HCT116 (cell line): ENCODE data around the gene TKFC. TPM values are rescaled to one million over a fixed set of nuclear protein-coding genes. Genes with fewer than 3 reads are reported as not detected.

ENCODE experiments used
- ATAC-seq: fragments of 200-7000 bp; cut with Tn5 transposase; 2 replicates; pipeline ENCODE4 v1.9.1; 2020; ENCODE audit warnings: mild to moderate bottlenecking, moderate library complexity
- BruUV-seq: library from RNA; stranded (reverse); fragments of 400-500 nt; replicated peaks from 2 replicates; lab custom pipeline; 2021; lab: Mats Ljungman, UMichigan
- CTCF ChIA-PET: fragments of 300-600 bp; sonication (Branson Sonifier 250); formaldehyde crosslinking; loops from one replicate; lab custom pipeline; 2021; ENCODE audit warnings: antibody characterized with exemption; lab: Charles Lee
- POLR2A ChIA-PET: fragments of 300-600, 350-600 bp; sonication (Branson Sonifier 250); formaldehyde crosslinking; loops from one replicate; lab custom pipeline; 2021; ENCODE audit warnings: antibody characterized with exemption; lab: Charles Lee
- RAD21 ChIA-PET, 2 experiments: fragments of 300-600 bp; sonication (Branson Sonifier 250); formaldehyde crosslinking; loops; one replicate each; lab custom pipeline; 2023; ENCODE audit warnings: low total read pairs in 2 of 2; ENCODE audit not compliant: uncharacterized antibody in 2 of 2, unreplicated experiment in 2 of 2, low non-redundant PET in 1 of 2; lab: Charles Lee
- DNase-seq: peaks from one replicate; pipeline ENCODE4 v3.0.0-alpha.2; 2010; ENCODE audit warnings: low read depth, low spot score
- H2AFZ ChIP-seq: fragments of 200-600 bp; shearing (Covaris generic), sonication (generic); 2 replicates; pipeline ENCODE4 v1.6.1; 2017; ENCODE audit warnings: low read depth, mixed run types, mixed read lengths, antibody characterized with exemption, low read length; ENCODE audit not compliant: poor library complexity, severe bottlenecking
- H3K27ac ChIP-seq: 2 replicates; pipeline ENCODE4 v1.5.1; 2012; ENCODE audit warnings: low read depth, low read length
- H3K27me3 ChIP-seq: fragments of 200-600 bp; sonication (generic); 2 replicates; pipeline ENCODE4 v1.6.1; 2016; ENCODE audit warnings: mixed run types, low read length, mixed read lengths; ENCODE audit not compliant: insufficient read depth
- H3K36me3 ChIP-seq, 2 experiments: fragments of 200-500 bp in 1 of 2; fragments of 200-600 bp in 1 of 2; sonication (Bioruptor generic) in 1 of 2; sonication (generic) in 1 of 2; 2 replicates each; pipeline versions ENCODE4 v1.5.1 to v1.6.1; 2014 to 2016; ENCODE audit warnings: low read length in 2 of 2, inconsistent platforms in 1 of 2, mixed read lengths in 1 of 2, mixed run types in 1 of 2; ENCODE audit not compliant: insufficient read depth in 2 of 2, control insufficient read depth in 1 of 2
- H3K4me1 ChIP-seq, 2 experiments: fragments of 200-600 bp in 1 of 2; sonication (generic) in 1 of 2; 2 replicates each; pipeline versions ENCODE4 v1.5.1 to v1.6.1; 2012 to 2017; ENCODE audit warnings: low read length in 2 of 2, inconsistent platforms in 1 of 2, mild to moderate bottlenecking in 1 of 2, mixed read lengths in 1 of 2, mixed run types in 1 of 2, moderate library complexity in 1 of 2; ENCODE audit not compliant: insufficient read depth in 2 of 2, control insufficient read depth in 1 of 2
- H3K4me2 ChIP-seq: fragments of 200-600 bp; sonication (generic); 2 replicates; pipeline ENCODE4 v1.6.1; 2017; ENCODE audit warnings: mixed run types, low read length, mixed read lengths
- H3K4me3 ChIP-seq, 2 experiments: fragments of 200-600 bp in 1 of 2; sonication (generic) in 1 of 2; replicated peaks in 1 of 2; 2 replicates each; pipeline ENCODE4 v1.5.1; 2011 to 2016; ENCODE audit warnings: low read length in 2 of 2, control low read depth in 1 of 2, low read depth in 1 of 2, mild to moderate bottlenecking in 1 of 2, mixed read lengths in 1 of 2, mixed run types in 1 of 2
- H3K79me2 ChIP-seq: fragments of 200-600 bp; sonication (generic); 2 replicates; pipeline ENCODE4 v1.6.1; 2017; ENCODE audit warnings: mild to moderate bottlenecking, mixed run types, low read length, moderate library complexity, mixed read lengths; ENCODE audit not compliant: insufficient read depth
- H3K9ac ChIP-seq: fragments of 200-600 bp; sonication (generic); 2 replicates; pipeline ENCODE4 v1.6.1; 2016; ENCODE audit warnings: low read length, mixed read lengths
- H3K9me2 ChIP-seq: fragments of 200-600 bp; sonication (generic), shearing (Covaris generic); 2 replicates; pipeline ENCODE4 v1.6.1; 2017; ENCODE audit warnings: mixed run types, mild to moderate bottlenecking, moderate library complexity; ENCODE audit not compliant: insufficient read depth
- H3K9me3 ChIP-seq, 2 experiments: fragments of 200-500 bp in 1 of 2; fragments of 200-600 bp in 1 of 2; sonication (Bioruptor generic) in 1 of 2; sonication (generic) in 1 of 2; 2 replicates each; pipeline ENCODE4 v1.6.1; 2014 to 2017; ENCODE audit warnings: low read length in 2 of 2, mixed read lengths in 2 of 2, inconsistent platforms in 1 of 2, low read depth in 1 of 2, mild to moderate bottlenecking in 1 of 2, mixed run types in 1 of 2, moderate library complexity in 1 of 2; ENCODE audit not compliant: control insufficient read depth in 1 of 2, insufficient read depth in 1 of 2
- H4K20me1 ChIP-seq: fragments of 200-600 bp; sonication (generic), shearing (Covaris generic); 2 replicates; pipeline ENCODE4 v1.6.1; 2017; ENCODE audit warnings: mixed run types, mild to moderate bottlenecking, moderate library complexity; ENCODE audit not compliant: insufficient read depth
- CEBPB ChIP-seq: IDR thresholded peaks from 2 replicates; pipeline ENCODE4 v1.6.1; 2012; ENCODE audit warnings: low read depth
- EGR1 ChIP-seq: IDR thresholded peaks from 2 replicates; pipeline ENCODE4 v1.6.1; 2012; ENCODE audit warnings: low read depth
- ELF1 ChIP-seq: IDR thresholded peaks from 2 replicates; pipeline ENCODE4 v1.6.1; 2012; ENCODE audit warnings: low read depth, borderline replicate concordance
- EZH2 ChIP-seq: fragments of 200-600 bp; sonication (generic); IDR thresholded peaks from 2 replicates; pipeline ENCODE4 v1.6.1; 2017; ENCODE audit warnings: antibody characterized with exemption, mixed run types
- EZH2phosphoT487 ChIP-seq: fragments of 200-600 bp; IDR thresholded peaks from 2 replicates; pipeline ENCODE4 v1.6.1; 2018; ENCODE audit warnings: antibody characterized with exemption, borderline replicate concordance
- FOSL1 ChIP-seq: IDR thresholded peaks from 2 replicates; pipeline ENCODE4 v1.6.1; 2012; ENCODE audit warnings: low read depth
- JUND ChIP-seq: IDR thresholded peaks from 2 replicates; pipeline ENCODE4 v1.6.1; 2012
- POLR2A ChIP-seq: IDR thresholded peaks from 2 replicates; pipeline ENCODE4 v1.7.0; 2011; ENCODE audit warnings: borderline replicate concordance; ENCODE audit not compliant: insufficient read depth, insufficient read length; ENCODE audit errors: extremely low read depth
- POLR2AphosphoS5 ChIP-seq: IDR thresholded peaks from 2 replicates; pipeline ENCODE4 v1.6.1; 2011; ENCODE audit warnings: mild to moderate bottlenecking, low read depth, low read length, moderate library complexity
- RAD21 ChIP-seq: IDR thresholded peaks from 2 replicates; pipeline ENCODE4 v1.6.1; 2012; ENCODE audit warnings: low read depth, mild to moderate bottlenecking
- SP1 ChIP-seq: IDR thresholded peaks from 2 replicates; pipeline ENCODE4 v1.6.1; 2012; ENCODE audit warnings: low read depth
- SRF ChIP-seq: IDR thresholded peaks from 2 replicates; pipeline ENCODE4 v1.6.1; 2012; ENCODE audit warnings: low read depth
- TCF7L2 ChIP-seq: IDR thresholded peaks from 2 replicates; pipeline ENCODE4 v1.7.0; 2011; ENCODE audit warnings: borderline replicate concordance, inconsistent platforms; ENCODE audit not compliant: insufficient read depth, insufficient read length; ENCODE audit errors: extremely low read depth
- YY1 ChIP-seq: IDR thresholded peaks from 2 replicates; pipeline ENCODE4 v1.6.1; 2011; ENCODE audit warnings: low read length, low read depth, moderate library complexity, mild to moderate bottlenecking; ENCODE audit not compliant: insufficient replicate concordance; ENCODE audit errors: extremely low read depth
- ZNF274 ChIP-seq: fragments of 200-500 bp; sonication (Bioruptor generic); IDR thresholded peaks from 2 replicates; pipeline ENCODE4 v1.6.1; 2014; ENCODE audit warnings: mild to moderate bottlenecking, low read depth, low read length, inconsistent platforms
- intact Hi-C: fragments of 100-400 bp; cut with micrococcal nuclease; formaldehyde crosslinking; loops from 2 replicates; pipeline ENCODE4 v1.10.0; 2022
- total RNA-seq: library from RNA; stranded (reverse); gene quantifications from one replicate; pipeline ENCODE4 v1.2.1, GENCODE V29; 2021; ENCODE audit not compliant: unreplicated experiment
- TF ChIP-seq, protein P1 (sequence below), 3 experiments: fragments of 200-600 bp in 1 of 3; sonication (generic) in 1 of 3; IDR thresholded peaks in 2 of 3; conservative IDR thresholded peaks in 1 of 3; 2 replicates each; pipeline ENCODE4 v1.5.1; 2012 to 2017; ENCODE audit warnings: low read depth in 2 of 3, low read length in 2 of 3, antibody characterized with exemption in 1 of 3, borderline replicate concordance in 1 of 3, control low read depth in 1 of 3, mild to moderate bottlenecking in 1 of 3, mixed read lengths in 1 of 3, mixed run types in 1 of 3, moderate library complexity in 1 of 3; ENCODE audit not compliant: insufficient read depth in 1 of 3
- TF ChIP-seq, protein P2 (sequence below): IDR thresholded peaks from 2 replicates; pipeline ENCODE4 v1.6.1; 2012
- TF ChIP-seq, protein P3 (sequence below): IDR thresholded peaks from 2 replicates; pipeline ENCODE4 v1.6.1; 2012; ENCODE audit warnings: low read depth
- TF ChIP-seq, protein P4 (sequence below): IDR thresholded peaks from 2 replicates; pipeline ENCODE4 v1.6.1; 2012
- TF ChIP-seq, protein P5 (sequence below): IDR thresholded peaks from 2 replicates; pipeline ENCODE4 v1.6.1; 2011; ENCODE audit warnings: mild to moderate bottlenecking, low read length, moderate library complexity; ENCODE audit not compliant: insufficient replicate concordance; ENCODE audit errors: extremely low read depth

Gene TKFC
- total RNA-seq, 1 experiment from 2014 or later: 156 TPM

DNA sequence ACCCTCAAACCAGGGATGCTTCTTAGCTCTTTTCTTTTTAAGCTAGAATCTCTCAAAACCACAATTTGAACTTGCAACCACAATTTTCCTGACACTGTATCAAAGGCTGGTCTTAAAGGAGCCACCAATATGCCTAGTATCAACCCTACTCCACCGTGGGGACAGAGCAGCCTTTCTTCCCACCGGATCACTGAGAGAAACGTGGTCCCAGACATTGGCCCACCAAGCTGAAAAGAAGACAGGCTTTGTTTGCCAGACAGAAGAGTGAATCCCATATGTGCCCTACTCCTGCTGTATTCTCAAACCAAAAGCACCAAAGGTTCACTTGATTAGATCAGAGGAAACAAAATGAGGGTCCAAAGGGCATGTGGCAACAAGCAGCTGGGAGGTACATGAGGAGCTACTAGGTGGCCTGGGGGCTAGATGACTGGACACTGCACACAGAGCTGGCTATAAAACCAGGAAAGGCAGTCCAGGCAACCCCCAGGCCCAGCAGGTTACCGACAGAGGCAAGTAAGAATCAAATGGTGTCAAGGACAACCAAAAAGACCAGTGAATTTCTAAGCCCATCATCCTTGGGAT lies 34.3 kb upstream of the TKFC start:
- ChIA-PET RAD21 (no interaction called here), CTCF (no interaction called here), POLR2A (no interaction called here)
- ATAC-seq: no peak
- Histone ChIP-seq H2AFZ (no peak overlapping the region), H3K27me3 (no peaks in the 10 kb centered on the region), H3K9me2 (no peaks in the 10 kb centered on the region), H3K4me1 (no peaks in the 10 kb centered on the region), H3K79me2 (no peaks in the 10 kb centered on the region), H3K9me3 (no peaks in the 10 kb centered on the region), H4K20me1 (no peaks in the 10 kb centered on the region), H3K36me3 (peaks cover 40 to 55% of the 10 kb centered on the region in 2 experiments), H3K9ac (no peak overlapping the region)
- DNase-seq: no peak
- no TSS peak for BruUV-seq
- TF ChIP-seq, protein P1, sequence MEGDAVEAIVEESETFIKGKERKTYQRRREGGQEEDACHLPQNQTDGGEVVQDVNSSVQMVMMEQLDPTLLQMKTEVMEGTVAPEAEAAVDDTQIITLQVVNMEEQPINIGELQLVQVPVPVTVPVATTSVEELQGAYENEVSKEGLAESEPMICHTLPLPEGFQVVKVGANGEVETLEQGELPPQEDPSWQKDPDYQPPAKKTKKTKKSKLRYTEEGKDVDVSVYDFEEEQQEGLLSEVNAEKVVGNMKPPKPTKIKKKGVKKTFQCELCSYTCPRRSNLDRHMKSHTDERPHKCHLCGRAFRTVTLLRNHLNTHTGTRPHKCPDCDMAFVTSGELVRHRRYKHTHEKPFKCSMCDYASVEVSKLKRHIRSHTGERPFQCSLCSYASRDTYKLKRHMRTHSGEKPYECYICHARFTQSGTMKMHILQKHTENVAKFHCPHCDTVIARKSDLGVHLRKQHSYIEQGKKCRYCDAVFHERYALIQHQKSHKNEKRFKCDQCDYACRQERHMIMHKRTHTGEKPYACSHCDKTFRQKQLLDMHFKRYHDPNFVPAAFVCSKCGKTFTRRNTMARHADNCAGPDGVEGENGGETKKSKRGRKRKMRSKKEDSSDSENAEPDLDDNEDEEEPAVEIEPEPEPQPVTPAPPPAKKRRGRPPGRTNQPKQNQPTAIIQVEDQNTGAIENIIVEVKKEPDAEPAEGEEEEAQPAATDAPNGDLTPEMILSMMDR (IDR thresholded peaks at IDR 0.05 in 2 of 3, conservative IDR thresholded peaks at IDR 0.05 in 1 of 3; ENCODE audit: borderline replicate concordance in 1 of 3, insufficient read depth in 1 of 3, low read depth in 2 of 3, low read length in 2 of 3): no peak
- TF ChIP-seq, protein P2, sequence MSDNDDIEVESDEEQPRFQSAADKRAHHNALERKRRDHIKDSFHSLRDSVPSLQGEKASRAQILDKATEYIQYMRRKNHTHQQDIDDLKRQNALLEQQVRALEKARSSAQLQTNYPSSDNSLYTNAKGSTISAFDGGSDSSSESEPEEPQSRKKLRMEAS: no peak
- TF ChIP-seq EGR1 (no peak), EZH2 (no peak), YY1 (no peak), SRF (no peak), JUND (no peak), SP1 (no peak), ZNF274 (no peak), POLR2A (no peak), TCF7L2 (no peak), RAD21 (no peak), POLR2AphosphoS5 (no peak), EZH2phosphoT487 (no peak), ELF1 (no peak), CEBPB (no peak), FOSL1 (no peak)
- TF ChIP-seq, protein P3, sequence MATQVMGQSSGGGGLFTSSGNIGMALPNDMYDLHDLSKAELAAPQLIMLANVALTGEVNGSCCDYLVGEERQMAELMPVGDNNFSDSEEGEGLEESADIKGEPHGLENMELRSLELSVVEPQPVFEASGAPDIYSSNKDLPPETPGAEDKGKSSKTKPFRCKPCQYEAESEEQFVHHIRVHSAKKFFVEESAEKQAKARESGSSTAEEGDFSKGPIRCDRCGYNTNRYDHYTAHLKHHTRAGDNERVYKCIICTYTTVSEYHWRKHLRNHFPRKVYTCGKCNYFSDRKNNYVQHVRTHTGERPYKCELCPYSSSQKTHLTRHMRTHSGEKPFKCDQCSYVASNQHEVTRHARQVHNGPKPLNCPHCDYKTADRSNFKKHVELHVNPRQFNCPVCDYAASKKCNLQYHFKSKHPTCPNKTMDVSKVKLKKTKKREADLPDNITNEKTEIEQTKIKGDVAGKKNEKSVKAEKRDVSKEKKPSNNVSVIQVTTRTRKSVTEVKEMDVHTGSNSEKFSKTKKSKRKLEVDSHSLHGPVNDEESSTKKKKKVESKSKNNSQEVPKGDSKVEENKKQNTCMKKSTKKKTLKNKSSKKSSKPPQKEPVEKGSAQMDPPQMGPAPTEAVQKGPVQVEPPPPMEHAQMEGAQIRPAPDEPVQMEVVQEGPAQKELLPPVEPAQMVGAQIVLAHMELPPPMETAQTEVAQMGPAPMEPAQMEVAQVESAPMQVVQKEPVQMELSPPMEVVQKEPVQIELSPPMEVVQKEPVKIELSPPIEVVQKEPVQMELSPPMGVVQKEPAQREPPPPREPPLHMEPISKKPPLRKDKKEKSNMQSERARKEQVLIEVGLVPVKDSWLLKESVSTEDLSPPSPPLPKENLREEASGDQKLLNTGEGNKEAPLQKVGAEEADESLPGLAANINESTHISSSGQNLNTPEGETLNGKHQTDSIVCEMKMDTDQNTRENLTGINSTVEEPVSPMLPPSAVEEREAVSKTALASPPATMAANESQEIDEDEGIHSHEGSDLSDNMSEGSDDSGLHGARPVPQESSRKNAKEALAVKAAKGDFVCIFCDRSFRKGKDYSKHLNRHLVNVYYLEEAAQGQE: no peak
- TF ChIP-seq, protein P4, sequence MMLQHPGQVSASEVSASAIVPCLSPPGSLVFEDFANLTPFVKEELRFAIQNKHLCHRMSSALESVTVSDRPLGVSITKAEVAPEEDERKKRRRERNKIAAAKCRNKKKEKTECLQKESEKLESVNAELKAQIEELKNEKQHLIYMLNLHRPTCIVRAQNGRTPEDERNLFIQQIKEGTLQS: no peak
- TF ChIP-seq, protein P5, sequence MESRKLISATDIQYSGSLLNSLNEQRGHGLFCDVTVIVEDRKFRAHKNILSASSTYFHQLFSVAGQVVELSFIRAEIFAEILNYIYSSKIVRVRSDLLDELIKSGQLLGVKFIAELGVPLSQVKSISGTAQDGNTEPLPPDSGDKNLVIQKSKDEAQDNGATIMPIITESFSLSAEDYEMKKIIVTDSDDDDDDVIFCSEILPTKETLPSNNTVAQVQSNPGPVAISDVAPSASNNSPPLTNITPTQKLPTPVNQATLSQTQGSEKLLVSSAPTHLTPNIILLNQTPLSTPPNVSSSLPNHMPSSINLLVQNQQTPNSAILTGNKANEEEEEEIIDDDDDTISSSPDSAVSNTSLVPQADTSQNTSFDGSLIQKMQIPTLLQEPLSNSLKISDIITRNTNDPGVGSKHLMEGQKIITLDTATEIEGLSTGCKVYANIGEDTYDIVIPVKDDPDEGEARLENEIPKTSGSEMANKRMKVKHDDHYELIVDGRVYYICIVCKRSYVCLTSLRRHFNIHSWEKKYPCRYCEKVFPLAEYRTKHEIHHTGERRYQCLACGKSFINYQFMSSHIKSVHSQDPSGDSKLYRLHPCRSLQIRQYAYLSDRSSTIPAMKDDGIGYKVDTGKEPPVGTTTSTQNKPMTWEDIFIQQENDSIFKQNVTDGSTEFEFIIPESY: no peak
- TF ChIP-seq, all 23 proteins: peak for 0
- Histone ChIP-seq H3K27ac (no peak overlapping the region), H3K4me3 (no peak overlapping the region), H3K4me2 (no peak overlapping the region)
- intact Hi-C loops: no loop called here
